ENCODE measurements around the gene ZBTB4. TPM values are rescaled to one million over a fixed set of nuclear protein-coding genes. Genes with fewer than 3 reads are reported as not detected.
A peak's percentile ranks its signal among the peaks of the same experiment; 100 is the strongest.

Gene ZBTB4
- total and polyA plus RNA-seq, 2 donors from 2014 or later = 23.2 to 64.8 TPM

DNA sequence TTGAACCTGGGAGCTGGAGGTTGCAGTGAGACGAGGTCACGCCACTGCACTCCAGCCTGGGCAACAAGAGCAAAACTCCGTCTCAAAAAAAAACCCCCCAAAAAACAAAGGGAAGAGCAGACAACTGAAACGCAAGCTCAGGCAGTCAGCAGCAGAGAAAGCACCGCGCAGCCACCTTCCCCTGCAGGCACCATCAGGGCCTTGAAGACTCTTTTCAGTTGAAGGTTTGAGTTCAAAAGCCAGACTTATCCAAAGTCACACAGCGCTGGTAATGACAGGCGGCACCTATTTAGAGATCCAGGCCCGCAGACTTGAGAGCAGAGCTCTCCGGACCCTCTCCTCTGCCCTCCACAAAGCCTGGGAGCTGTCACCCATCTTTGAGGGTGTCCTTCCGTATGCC, 11.1 kb downstream of the ZBTB4 start:
- no peak for DNase-seq
- H3K9ac ChIP-seq (ENCODE audit: low read length in 3 of 3) = no peak overlapping the region
- no peak overlapping the region for H3K4me3 ChIP-seq (ENCODE audit: low read length in 3 of 3)
- no peak overlapping the region for H3K27ac ChIP-seq (ENCODE audit: low read depth in 2 of 2, low read length in 2 of 2)
- FAIRE-seq = no peak
- intact Hi-C loops (cut with DNase I) = no loop called here
- TF ChIP-seq CTCF (IDR thresholded peaks at IDR 0.05; ENCODE audit: borderline replicate concordance, extremely low read depth, insufficient read depth) = no peak
- no peaks in the 10 kb centered on the region for H3K27me3 ChIP-seq (ENCODE audit: control insufficient read depth, insufficient read depth, low read length)
- H3K4me1 ChIP-seq (ENCODE audit: control insufficient read depth in 2 of 3, insufficient read depth in 2 of 3, low read depth in 1 of 3, low read length in 3 of 3) = peaks cover 0 to 6% (median 4%) of the 10 kb centered on the region in 3 donors
- H3K9me3 ChIP-seq (ENCODE audit: control insufficient read depth in 2 of 3, insufficient read depth in 1 of 3, low read length in 3 of 3) = no peaks in the 10 kb centered on the region
- peaks cover 0 to 6% (median 5%) of the 10 kb centered on the region in 3 donors for H3K36me3 ChIP-seq (ENCODE audit: control insufficient read depth in 2 of 3, insufficient read depth in 3 of 3, low read length in 3 of 3)

DNA sequence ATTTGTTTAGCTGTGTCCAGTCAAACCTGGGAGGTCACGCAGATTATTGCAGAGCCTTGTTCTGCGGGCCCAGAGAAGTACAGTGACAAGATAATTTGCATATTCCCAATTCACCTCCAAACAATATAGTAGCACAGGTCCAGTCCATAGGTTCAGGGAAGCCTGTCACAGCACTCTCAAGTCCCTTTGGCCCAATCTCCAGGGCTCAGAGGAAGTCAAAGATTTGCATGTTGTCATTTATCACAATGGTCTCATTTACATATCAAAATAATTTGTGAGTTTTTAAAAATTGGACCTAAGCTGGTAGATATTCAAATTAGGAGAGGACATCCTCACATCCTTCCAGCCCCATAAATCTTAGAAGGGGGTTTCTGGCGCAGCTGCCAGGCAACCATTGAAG, 11.9 kb downstream of the ZBTB4 start:
- Histone ChIP-seq H3K27me3 (ENCODE audit: control insufficient read depth, insufficient read depth, low read length) (no peaks in the 10 kb centered on the region), H3K27ac (ENCODE audit: low read depth in 2 of 2, low read length in 2 of 2) (peak overlapping the region; percentile 55 to 65), H3K36me3 (ENCODE audit: control insufficient read depth in 2 of 3, insufficient read depth in 3 of 3, low read length in 3 of 3) (peaks cover 0 to 9% (median 5%) of the 10 kb centered on the region in 3 donors), H3K9me3 (ENCODE audit: control insufficient read depth in 2 of 3, insufficient read depth in 1 of 3, low read length in 3 of 3) (no peaks in the 10 kb centered on the region), H3K4me3 (ENCODE audit: low read length in 3 of 3) (no peak overlapping the region), H3K4me1 (ENCODE audit: control insufficient read depth in 2 of 3, insufficient read depth in 2 of 3, low read depth in 1 of 3, low read length in 3 of 3) (peaks cover 0 to 6% (median 4%) of the 10 kb centered on the region in 3 donors), H3K9ac (ENCODE audit: low read length in 3 of 3) (no peak overlapping the region)
- FAIRE-seq = no peak
- TF ChIP-seq CTCF (IDR thresholded peaks at IDR 0.05; ENCODE audit: borderline replicate concordance, extremely low read depth, insufficient read depth) = no peak
- intact Hi-C loops (cut with DNase I) = no loop called here
- DNase-seq = no peak

- FAIRE-seq = no peak
- intact Hi-C loops (cut with DNase I) = no loop called here
- H3K9ac ChIP-seq (ENCODE audit: low read length in 3 of 3) = no peak overlapping the region
- no peak for TF ChIP-seq CTCF (IDR thresholded peaks at IDR 0.05; ENCODE audit: borderline replicate concordance, extremely low read depth, insufficient read depth)
- no peaks in the 10 kb centered on the region for H3K9me3 ChIP-seq (ENCODE audit: control insufficient read depth in 2 of 3, insufficient read depth in 1 of 3, low read length in 3 of 3)
- peak in 2 of 5 donors; percentile 40 to 94 for DNase-seq
- peaks cover 0 to 9% (median 5%) of the 10 kb centered on the region in 3 donors for H3K36me3 ChIP-seq (ENCODE audit: control insufficient read depth in 2 of 3, insufficient read depth in 3 of 3, low read length in 3 of 3)
- no peak overlapping the region for H3K4me3 ChIP-seq (ENCODE audit: low read length in 3 of 3)
- no peaks in the 10 kb centered on the region for H3K27me3 ChIP-seq (ENCODE audit: control insufficient read depth, insufficient read depth, low read length)
- H3K27ac ChIP-seq (ENCODE audit: low read depth in 2 of 2, low read length in 2 of 2) = peak overlapping the region; percentile 55 to 72
- peaks cover 0 to 6% (median 4%) of the 10 kb centered on the region in 3 donors for H3K4me1 ChIP-seq (ENCODE audit: control insufficient read depth in 2 of 3, insufficient read depth in 2 of 3, low read depth in 1 of 3, low read length in 3 of 3)
These were observed 12.6 kb downstream of the ZBTB4 start for GRCh38 chr17:7466639-7467341.

Measured in kidney (tissue), 14 donors.